Panc1 (cell line): ENCODE results near the gene NT5E. TPM values are rescaled to one million over a fixed set of nuclear protein-coding genes. Genes with fewer than 3 reads are reported as not detected.

Source experiments
- ATAC-seq: fragments of 200-7000 bp; cut with Tn5 transposase; 2 replicates; pipeline ENCODE4 v1.9.1; 2020; ENCODE audit warnings: mild to moderate bottlenecking, moderate library complexity
- BruUV-seq: library from RNA; stranded (reverse); fragments of 400-500 nt; replicated peaks from 2 replicates; lab custom pipeline; 2021; lab: Mats Ljungman, UMichigan
- CTCF ChIA-PET: fragments of 300-600 bp; sonication (Branson Sonifier 250); formaldehyde crosslinking; loops from one replicate; lab custom pipeline; 2022; ENCODE audit warnings: antibody characterized with exemption; lab: Charles Lee
- POLR2A ChIA-PET: fragments of 300-600 bp; sonication (Branson Sonifier 250); formaldehyde crosslinking; loops from one replicate; lab custom pipeline; 2022; ENCODE audit warnings: antibody characterized with exemption; lab: Charles Lee
- DNase-seq: peaks from one replicate; pipeline ENCODE4 v3.0.0-alpha.2; 2010; ENCODE audit warnings: low read depth, low spot score
- H3K27ac ChIP-seq: 2 replicates; pipeline ENCODE4 v1.5.1; 2011; ENCODE audit warnings: mild to moderate bottlenecking, low read length, inconsistent platforms
- H3K27me3 ChIP-seq: fragments of 200-500 bp; sonication (Bioruptor generic); 2 replicates; pipeline ENCODE4 v1.6.0; 2014; ENCODE audit warnings: low read length, inconsistent platforms; ENCODE audit not compliant: control insufficient read depth, insufficient read depth
- H3K36me3 ChIP-seq: fragments of 200-500 bp; sonication (Bioruptor generic); 2 replicates; pipeline ENCODE4 v1.5.1; 2014; ENCODE audit warnings: inconsistent platforms, mild to moderate bottlenecking, low read length, moderate library complexity; ENCODE audit not compliant: control insufficient read depth, insufficient read depth
- H3K4me1 ChIP-seq: 2 replicates; pipeline ENCODE4 v1.5.1; 2011; ENCODE audit warnings: inconsistent platforms, mild to moderate bottlenecking, low read length, moderate library complexity; ENCODE audit not compliant: control insufficient read depth, insufficient read depth
- H3K4me3 ChIP-seq, 2 experiments: 2 replicates each; pipeline ENCODE4 v1.5.1; 2011 to 2012; ENCODE audit warnings: low read depth in 2 of 2, low read length in 2 of 2, mild to moderate bottlenecking in 2 of 2, inconsistent platforms in 1 of 2, moderate library complexity in 1 of 2
- H3K9me3 ChIP-seq: fragments of 200-500 bp; sonication (Bioruptor generic); 2 replicates; pipeline ENCODE4 v1.5.1; 2014; ENCODE audit warnings: low read depth, mild to moderate bottlenecking, inconsistent platforms, low read length, moderate library complexity; ENCODE audit not compliant: control insufficient read depth, insufficient read depth
- CTCF ChIP-seq: fragments of 450-650 bp; IDR thresholded peaks from 2 replicates; pipeline ENCODE4 v1.5.1; 2017; ENCODE audit warnings: mild to moderate bottlenecking
- POLR2AphosphoS5 ChIP-seq: IDR thresholded peaks from 2 replicates; pipeline ENCODE4 v1.6.1; 2012; ENCODE audit warnings: mild to moderate bottlenecking, low read depth, low read length, moderate library complexity
- REST ChIP-seq, 2 experiments: IDR thresholded peaks; 2 replicates each; pipeline ENCODE4 v1.6.1; 2011 to 2012; ENCODE audit warnings: low read depth in 2 of 2, control low read depth in 1 of 2, low read length in 1 of 2, mild to moderate bottlenecking in 1 of 2, moderate library complexity in 1 of 2; ENCODE audit not compliant: insufficient read depth in 1 of 2
- SIN3A ChIP-seq: IDR thresholded peaks from 2 replicates; pipeline ENCODE4 v1.6.1; 2012; ENCODE audit warnings: low read depth, mild to moderate bottlenecking, low read length, moderate library complexity, borderline replicate concordance; ENCODE audit not compliant: insufficient read depth
- TCF7L2 ChIP-seq: IDR thresholded peaks from 2 replicates; pipeline ENCODE4 v1.6.1; 2011; ENCODE audit warnings: mild to moderate bottlenecking, low read depth, low read length, inconsistent platforms
- in situ Hi-C: cut with HindIII; loops from 2 replicates; pipeline ENCODE4 v1.10.0; 2016; ENCODE audit warnings: low sequenced_read_pairs, low pct_unique_long_range_greater_than_20kb
- intact Hi-C: fragments of 100-400 bp; cut with micrococcal nuclease; formaldehyde crosslinking; loops from one replicate; pipeline ENCODE4 v1.10.0; 2022; ENCODE audit not compliant: unreplicated experiment
- total RNA-seq: library from RNA; stranded (reverse); gene quantifications from one replicate; pipeline ENCODE4 v1.2.1, GENCODE V29; 2021; ENCODE audit not compliant: unreplicated experiment

The NT5E gene
- total RNA-seq, 1 experiment from 2014 or later, result 58.4 TPM

GRCh38 chr6:85482206-85482904, 32.5 kb downstream of the NT5E start:
- CTCF ChIA-PET, result interaction anchor here (0.6 to 1.6 kb wide), 10 partner anchors 12 to 130 kb away, joined by 3 to 10 read pairs (median 4); partner anchors contain the start of gene NT5E
- intact Hi-C loops (no loop called here), in situ Hi-C loops (no loop called here)
- TF ChIP-seq POLR2AphosphoS5 (no peak), SIN3A (no peak), REST (IDR thresholded peaks at IDR 0.05; ENCODE audit: insufficient read depth in 1 of 2, low read depth in 2 of 2, low read length in 1 of 2) (no peak), TCF7L2 (no peak), CTCF (no peak)
- Histone ChIP-seq H3K27me3 (no peaks in the 10 kb centered on the region), H3K4me1 (no peaks in the 10 kb centered on the region; the same call in 1 of the 2 replicates), H3K27ac (peak overlapping the region; percentile 11), H3K4me3 (no peak overlapping the region), H3K36me3 (no peaks in the 10 kb centered on the region; the same call in 1 of the 2 replicates), H3K9me3 (no peaks in the 10 kb centered on the region)
- no TSS peak for BruUV-seq
- ATAC-seq, result peak; percentile 11; the same call in 1 of the 2 replicates
- DNase-seq, result no peak
- POLR2A ChIA-PET, result interaction anchor here (1.0 kb wide), 1 partner anchor 19 kb away, joined by 3 read pairs; no protein-coding TSS in a partner anchor

- intact Hi-C loops, result loop anchor here (1.0 kb wide), 1 partner anchor 128 kb away; no protein-coding TSS in a partner anchor
- CTCF ChIA-PET, result interaction anchor here (0.6 to 1.6 kb wide), 10 partner anchors 11 to 131 kb away, joined by 3 to 10 read pairs (median 4); partner anchors contain the start of gene NT5E
Measured at GRCh38 chr6:85482905-85483700, 33.2 kb downstream of the NT5E start.

More at GRCh38 chr6:85482905-85483700, 33.2 kb downstream of the NT5E start:
- no peaks in the 10 kb centered on the region; the same call in 1 of the 2 replicates for H3K4me1 ChIP-seq
- no peaks in the 10 kb centered on the region for H3K9me3 ChIP-seq
- H3K4me3 ChIP-seq, result no peak overlapping the region
- no peaks in the 10 kb centered on the region; the same call in 1 of the 2 replicates for H3K36me3 ChIP-seq
- peak overlapping the region; percentile 11; the same call in 1 of the 2 replicates for H3K27ac ChIP-seq
- POLR2A ChIA-PET, result interaction anchor here (1.0 kb wide), 1 partner anchor 20 kb away, joined by 3 read pairs; no protein-coding TSS in a partner anchor
- H3K27me3 ChIP-seq, result no peaks in the 10 kb centered on the region
- DNase-seq (no peak), ATAC-seq (peak; percentile 94)
- TF ChIP-seq SIN3A (no peak), REST (IDR thresholded peaks at IDR 0.05; ENCODE audit: insufficient read depth in 1 of 2, low read depth in 2 of 2, low read length in 1 of 2) (no peak), CTCF (peak; percentile 98)
- no TSS peak for BruUV-seq
- in situ Hi-C loops, result no loop called here
